ENCODE measurements around the gene EXOC6B. TPM values are rescaled to one million over a fixed set of nuclear protein-coding genes. Genes with fewer than 3 reads are reported as not detected.

Gene EXOC6B
- total and polyA plus RNA-seq, 9 of the 15 experiments (the other 6 are each of a cell fraction or from before 2014, with no cell fraction given): 0.28 to 4.2 (median 2.0) TPM

DNA sequence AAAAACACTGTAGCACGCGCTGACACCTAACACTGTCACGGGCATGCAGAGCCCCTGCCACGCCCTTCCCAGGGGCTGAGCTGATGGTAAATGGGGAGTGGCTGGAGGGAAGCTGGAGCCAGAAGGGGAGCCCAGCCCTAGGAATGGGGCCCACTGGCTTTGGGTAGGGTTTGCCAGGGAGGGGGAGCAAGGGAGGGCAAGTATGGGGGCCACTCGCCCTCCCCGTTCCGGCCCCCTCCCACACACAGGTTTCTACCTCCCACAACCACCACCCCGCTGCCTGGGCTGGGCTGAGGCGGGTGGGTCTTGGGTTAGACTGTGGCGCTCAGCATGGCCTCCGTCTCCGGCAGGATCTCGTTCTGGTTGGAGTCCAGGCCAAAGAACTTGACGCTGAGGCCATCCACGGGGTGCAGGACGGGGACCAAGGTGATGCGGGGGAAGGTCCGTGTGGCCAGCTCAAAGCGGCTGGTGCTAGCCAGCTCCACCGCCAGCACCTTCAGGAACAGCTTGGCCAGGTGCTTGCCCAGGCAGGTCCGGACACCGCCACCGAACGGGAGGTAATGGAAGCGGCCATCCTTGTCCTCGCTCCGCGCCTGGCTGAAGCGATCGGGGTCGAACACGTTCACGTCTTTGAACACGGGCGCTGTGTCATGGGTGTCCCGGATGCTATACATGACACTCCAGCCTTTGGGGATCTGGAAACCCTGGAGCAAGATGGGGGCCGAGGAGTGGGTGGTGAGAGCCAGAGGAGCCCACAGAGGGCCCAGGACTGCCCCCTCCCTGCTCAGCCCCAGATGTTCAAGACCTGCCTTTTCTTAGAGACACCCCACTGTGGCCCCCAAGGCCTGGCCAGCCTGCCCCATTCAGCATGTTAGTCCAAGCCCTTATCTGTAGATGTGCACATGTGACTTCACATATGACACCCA is 693.7 kb downstream of the EXOC6B start:
- Histone ChIP-seq H3K4me1 (replicated peaks in 1 of 2; ENCODE audit: control insufficient read depth in 2 of 2, insufficient read depth in 2 of 2, low read length in 2 of 2) (peaks cover 0 to 3% of the 10 kb centered on the region in 2 experiments; a peak in 2 of 5 replicates), H3K36me3 (ENCODE audit: control insufficient read depth, insufficient read depth, low read length) (no peaks in the 10 kb centered on the region), H3K27ac (ENCODE audit: extremely low read depth, low read depth, low read length) (no peak overlapping the region), H3K27me3 (ENCODE audit: control insufficient read depth in 2 of 2, insufficient read depth in 2 of 2, low read length in 2 of 2) (peaks cover 5 to 51% of the 10 kb centered on the region in 2 experiments; a peak in 3 of 5 replicates), H3K4me3 (no peak overlapping the region), H2AFZ (ENCODE audit: low read depth, low read length) (no peak overlapping the region), H4K20me1 (replicated peaks; ENCODE audit: control insufficient read depth, insufficient read depth, low read length) (peaks cover 4% of the 10 kb centered on the region; the same call in 1 of the 2 replicates), H3K9ac (ENCODE audit: insufficient read depth in 1 of 2, low read depth in 2 of 2, low read length in 2 of 2) (no peak overlapping the region), H3K4me2 (ENCODE audit: insufficient read depth, low read length) (no peak overlapping the region), H3K9me3 (replicated peaks; ENCODE audit: control insufficient read depth, insufficient read depth, low read depth, low read length) (no peaks in the 10 kb centered on the region), H3K79me2 (ENCODE audit: control insufficient read depth, insufficient read depth, low read length) (no peaks in the 10 kb centered on the region), H3K9me1 (ENCODE audit: control insufficient read depth, insufficient read depth, low read length) (peaks cover 3% of the 10 kb centered on the region)
- no peak for ATAC-seq
- DNase-seq (ENCODE audit: extremely low read depth in 1 of 4, low spot score in 3 of 4): no peak
- ChIA-PET CTCF (ENCODE audit: low intra/inter-chr PET ratio) (no interaction called here), POLR2A (interaction anchor here (0.5 to 0.7 kb wide), 2 partner anchors 11 to 60 kb away, joined by 3 read pairs; no protein-coding TSS in a partner anchor)
- in situ Hi-C loops (cut with MboI): no loop called here
- no TSS peak for BruUV-seq (replicated peaks)
- intact Hi-C loops (cut with micrococcal nuclease): no loop called here
- 5% methylated on average over 32 of the region's 37 CpGs for WGBS (ENCODE audit: insufficient coverage, low coverage, missing lambda C conversion rate)
- FAIRE-seq: no peak
- TF ChIP-seq FOXP1 (CRISPR knock-in tag; IDR thresholded peaks at IDR 0.05) (no peak), HNRNPH1 (optimal IDR thresholded peaks at IDR 0.05; ENCODE audit: low read depth, low read length) (no peak), NKRF (IDR thresholded peaks at IDR 0.05; ENCODE audit: borderline replicate concordance) (no peak), HCFC1 (IDR thresholded peaks at IDR 0.05; ENCODE audit: low read depth, low read length) (no peak), ARID2 (IDR thresholded peaks at IDR 0.05) (no peak), MTA1 (IDR thresholded peaks at IDR 0.05; ENCODE audit: borderline replicate concordance) (no peak), SAFB (IDR thresholded peaks at IDR 0.05; ENCODE audit: borderline replicate concordance, low read depth, low read length) (no peak), ESRRA (IDR thresholded peaks at IDR 0.05; ENCODE audit: borderline replicate concordance, low read depth) (no peak), CHD2 (IDR thresholded peaks at IDR 0.05; ENCODE audit: low read depth, low read length) (no peak), FOXA3 (CRISPR knock-in tag; conservative IDR thresholded peaks at IDR 0.05 in 1 of 2, IDR thresholded peaks at IDR 0.05 in 1 of 2) (no peak), ERF (CRISPR knock-in tag; IDR thresholded peaks at IDR 0.05) (no peak), FOXK1 (CRISPR knock-in tag; IDR thresholded peaks at IDR 0.05; ENCODE audit: borderline replicate concordance) (no peak), SMAD2 (IDR thresholded peaks at IDR 0.05; ENCODE audit: low read depth, low read length) (no peak)

Measured in K562 (cell line).